NOMO-1 treated with DMSO at 0.1 percent for 48 hours (cell line): ENCODE measurements around the gene EGFR.
A peak's percentile ranks its signal among the peaks of the same experiment; 100 is the strongest.

Experiments
- DNase-seq: peaks from one replicate; lab custom pipeline; 2025; ENCODE audit not compliant: unreplicated experiment; lab: John Stamatoyannopoulos, UW

The EGFR gene

DNA sequence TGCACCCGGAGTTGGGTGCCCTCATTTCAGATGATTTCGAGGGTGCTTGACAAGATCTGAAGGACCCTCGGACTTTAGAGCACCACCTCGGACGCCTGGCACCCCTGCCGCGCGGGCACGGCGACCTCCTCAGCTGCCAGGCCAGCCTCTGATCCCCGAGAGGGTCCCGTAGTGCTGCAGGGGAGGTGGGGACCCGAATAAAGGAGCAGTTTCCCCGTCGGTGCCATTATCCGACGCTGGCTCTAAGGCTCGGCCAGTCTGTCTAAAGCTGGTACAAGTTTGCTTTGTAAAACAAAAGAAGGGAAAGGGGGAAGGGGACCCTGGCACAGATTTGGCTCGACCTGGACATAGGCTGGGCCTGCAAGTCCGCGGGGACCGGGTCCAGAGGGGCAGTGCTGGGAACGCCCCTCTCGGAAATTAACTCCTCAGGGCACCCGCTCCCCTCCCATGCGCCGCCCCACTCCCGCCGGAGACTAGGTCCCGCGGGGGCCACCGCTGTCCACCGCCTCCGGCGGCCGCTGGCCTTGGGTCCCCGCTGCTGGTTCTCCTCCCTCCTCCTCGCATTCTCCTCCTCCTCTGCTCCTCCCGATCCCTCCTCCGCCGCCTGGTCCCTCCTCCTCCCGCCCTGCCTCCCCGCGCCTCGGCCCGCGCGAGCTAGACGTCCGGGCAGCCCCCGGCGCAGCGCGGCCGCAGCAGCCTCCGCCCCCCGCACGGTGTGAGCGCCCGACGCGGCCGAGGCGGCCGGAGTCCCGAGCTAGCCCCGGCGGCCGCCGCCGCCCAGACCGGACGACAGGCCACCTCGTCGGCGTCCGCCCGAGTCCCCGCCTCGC, at the start of gene EGFR:
Gene EGFR, plus strand, starts transcription at position 657 of the 830 bp plus-strand sequence. CDS start 261 bp downstream, outside the sequence.
- no peak for DNase-seq

DNA sequence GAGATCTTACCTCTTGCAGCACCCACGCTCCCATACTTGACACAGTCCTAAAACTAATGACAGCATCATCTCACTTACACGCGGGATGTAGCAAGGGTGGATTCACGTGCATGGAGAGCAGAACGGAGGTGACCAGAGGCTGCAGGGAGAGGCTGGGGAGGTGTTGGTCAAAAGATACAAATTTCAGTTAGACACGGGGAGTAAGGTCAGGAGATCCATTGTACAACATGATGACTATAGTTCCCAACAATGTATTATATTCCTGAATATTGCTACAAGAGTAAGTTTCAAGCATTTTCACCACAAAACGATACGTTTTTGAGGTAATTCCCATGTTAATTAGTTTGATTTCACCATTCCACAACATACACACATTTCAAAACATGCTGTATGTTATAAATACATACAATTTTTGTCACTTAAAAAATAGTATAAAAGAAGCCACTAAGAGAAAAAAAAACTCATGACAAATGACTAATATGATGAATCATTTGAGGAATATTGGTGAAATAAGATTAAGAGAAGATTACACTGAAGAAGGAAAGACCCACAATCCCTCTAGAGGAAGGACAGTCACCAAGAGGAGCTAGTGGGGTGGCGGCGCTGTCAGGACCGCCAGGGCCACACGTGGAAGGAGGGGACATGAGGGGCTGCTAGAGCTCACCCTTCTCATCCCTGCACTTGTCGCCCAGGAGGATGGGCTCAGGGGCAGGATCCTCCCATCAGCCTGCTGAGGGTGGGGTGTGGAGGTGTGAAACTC, 49.4 kb upstream of the EGFR start:
- no peak for DNase-seq

DNA sequence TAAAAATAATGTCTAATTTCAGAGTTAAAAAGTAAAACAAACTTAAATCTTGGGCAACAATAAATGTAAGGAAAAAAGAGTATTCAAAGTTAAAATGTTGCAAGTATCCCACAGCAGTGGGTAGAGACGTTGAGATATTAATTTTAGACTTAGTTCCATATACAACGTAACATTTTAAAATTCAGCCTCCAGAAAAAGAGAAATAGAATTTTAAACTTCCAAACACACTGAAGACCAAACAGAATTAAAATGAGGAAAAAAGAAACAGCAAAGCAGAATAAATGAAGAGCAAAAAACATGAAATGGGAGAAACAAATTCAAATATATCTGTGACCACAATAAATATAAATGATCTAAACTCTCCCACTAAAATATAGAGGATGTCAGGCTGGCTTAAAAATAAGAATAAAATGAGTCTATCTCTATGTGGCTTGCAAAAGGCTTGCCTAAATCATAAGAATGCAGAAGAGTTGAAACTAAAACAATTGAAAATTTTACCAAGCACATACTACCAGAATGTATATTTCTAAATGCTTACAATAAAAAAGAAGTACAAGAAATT, 46.0 kb upstream of the EGFR start:
- DNase-seq = no peak

DNA sequence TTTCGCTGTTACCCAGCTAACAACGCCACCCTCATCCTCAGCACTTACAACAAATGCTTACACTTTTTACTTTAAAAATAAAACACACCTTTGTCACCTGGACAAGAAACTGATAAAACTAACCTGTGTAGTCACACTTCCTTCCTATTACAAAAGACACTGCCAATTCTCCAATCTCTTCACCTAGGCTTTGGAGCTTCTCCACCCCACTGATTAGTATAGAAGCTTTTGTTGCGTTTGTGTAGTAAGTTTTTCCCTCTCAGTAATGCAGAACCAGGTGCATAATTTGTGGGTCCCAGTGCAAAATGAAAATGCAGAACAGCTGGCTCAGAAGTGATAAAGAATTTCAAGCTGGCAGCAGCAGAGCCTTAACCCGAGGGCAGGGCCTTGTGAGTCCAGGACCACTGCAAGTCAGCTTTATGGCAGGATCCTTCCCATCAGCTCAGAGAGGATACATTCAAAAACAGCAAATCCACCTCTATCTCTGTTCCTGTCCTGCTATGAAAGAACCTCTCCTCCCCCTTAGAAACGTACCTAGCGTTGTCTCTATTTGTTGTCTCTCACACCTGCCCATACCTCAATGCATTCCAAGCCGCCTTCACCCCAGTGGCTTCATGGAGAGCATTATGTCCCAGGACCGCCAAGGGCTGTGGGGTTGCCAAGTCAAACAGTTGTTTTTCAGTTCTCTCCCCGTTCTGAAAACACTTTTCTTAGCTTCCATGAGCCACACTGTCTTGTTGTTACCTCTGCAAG, 40.3 kb upstream of the EGFR start:
- no peak for DNase-seq

DNA sequence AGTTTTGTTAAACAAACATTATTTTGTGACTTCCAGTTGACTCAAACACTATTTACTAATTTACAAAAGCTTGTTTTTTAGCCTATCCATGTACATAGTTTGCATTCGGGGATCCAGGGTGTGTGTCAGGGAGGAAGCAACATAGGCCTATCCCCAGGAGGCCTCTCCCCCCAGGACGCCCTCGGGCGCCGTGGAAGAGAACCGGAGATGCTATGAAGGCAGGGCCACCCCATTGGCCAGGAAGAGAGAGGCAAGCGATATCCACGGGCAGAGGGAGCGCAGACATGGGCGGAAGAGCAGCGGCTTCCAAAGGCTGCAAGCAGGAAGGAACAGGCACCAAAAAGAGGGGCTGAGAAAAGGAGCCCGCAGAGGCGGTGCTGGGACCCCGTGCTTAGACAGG, 38.3 kb upstream of the EGFR start:
- DNase-seq = no peak

DNA sequence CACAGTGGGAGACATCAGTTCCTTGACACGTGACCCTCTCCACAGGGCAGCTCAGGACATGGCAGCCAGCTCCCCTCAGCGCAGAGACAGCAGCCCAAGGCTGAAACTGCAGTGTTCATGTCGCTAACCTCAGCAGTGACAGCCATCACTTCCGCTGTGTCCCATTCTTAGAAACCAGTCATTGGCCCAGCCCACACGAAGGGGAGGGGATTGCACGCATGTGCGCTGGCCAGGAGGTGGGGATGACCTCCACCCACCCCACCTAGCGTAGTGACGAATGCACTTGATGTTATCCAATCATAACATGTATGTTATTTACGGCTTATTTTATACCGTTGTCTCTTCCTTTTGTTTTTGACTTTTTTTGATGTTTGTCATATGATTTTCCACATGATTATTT, 36.9 kb upstream of the EGFR start:
- no peak for DNase-seq

DNA sequence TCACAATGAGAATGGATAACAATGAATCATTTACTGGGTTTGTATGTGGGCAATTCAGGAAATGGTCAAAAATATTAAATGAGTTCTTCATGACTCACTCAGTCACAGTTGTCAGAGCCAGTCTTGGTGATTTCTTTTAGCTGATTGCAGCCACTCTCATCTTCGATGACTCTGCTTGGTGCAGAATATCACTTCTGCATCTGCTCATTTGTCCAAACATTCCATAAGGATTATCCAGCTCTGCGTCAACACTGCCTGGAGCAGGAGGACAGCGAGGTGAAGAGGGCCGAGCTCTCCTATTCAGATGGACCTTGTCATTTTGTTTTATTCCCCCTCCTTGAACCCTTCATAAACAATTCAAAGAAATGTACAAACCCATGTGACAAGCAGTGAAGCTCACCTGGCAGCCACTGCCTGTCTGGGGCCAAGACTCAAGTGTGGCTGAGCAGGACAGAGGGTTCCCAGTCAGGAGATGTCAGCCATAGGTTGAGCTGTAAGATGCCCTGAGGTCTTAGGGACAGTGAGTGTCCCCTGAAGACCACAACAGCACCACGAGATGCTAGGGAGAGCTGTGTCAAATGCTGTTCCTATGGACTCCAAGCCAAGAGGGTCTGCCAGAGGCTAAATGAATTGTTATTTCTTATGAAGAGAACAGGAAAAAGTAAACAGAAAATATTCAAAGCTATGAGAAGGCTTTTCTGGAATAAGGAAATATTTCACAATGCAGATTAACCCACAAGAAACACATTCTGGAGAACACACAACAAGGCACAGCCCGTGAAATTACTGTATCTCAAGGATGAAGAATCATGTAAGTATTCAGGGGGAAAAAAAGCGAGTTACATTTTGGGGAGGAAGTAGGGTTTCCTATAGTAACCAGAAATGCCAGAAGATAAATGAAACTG, 33.1 kb upstream of the EGFR start:
- DNase-seq = no peak

DNA sequence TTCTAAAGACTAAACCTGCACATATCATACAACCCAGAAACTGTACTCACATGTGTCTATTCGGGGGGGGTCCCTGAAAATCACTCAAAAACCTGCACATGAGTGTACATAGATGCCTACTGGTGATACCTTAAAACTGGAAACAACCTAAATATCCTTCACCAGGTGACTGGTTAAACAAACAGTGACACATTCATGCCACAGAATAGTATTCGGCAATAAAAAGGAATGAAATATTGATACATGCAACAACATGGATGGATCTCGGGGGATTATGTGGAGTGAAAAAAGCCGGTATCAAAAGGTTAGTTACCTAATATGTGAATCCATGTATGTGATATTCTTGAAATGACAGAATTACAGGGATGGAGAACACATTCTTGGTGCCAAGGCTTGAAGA, 32.1 kb upstream of the EGFR start:
- no peak for DNase-seq

DNA sequence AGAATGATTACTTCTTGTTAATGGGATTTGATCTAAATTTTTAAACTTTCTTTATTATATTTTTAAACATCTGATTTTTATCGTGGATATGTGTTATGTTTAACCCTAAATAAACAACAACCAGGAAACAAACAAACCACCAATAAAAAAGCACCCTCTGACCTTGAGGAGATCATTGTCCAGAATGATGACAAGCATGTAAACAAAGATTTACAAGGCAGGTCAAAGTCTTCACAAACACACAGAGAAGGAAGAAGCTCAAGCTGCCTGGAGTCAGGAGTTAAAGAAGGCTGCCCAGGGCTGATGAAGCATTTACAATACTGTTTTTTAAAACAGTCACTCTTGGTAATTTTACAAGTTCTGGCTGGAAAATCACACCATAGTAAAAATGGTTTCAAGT, 31.0 kb upstream of the EGFR start:
- no peak for DNase-seq

DNA sequence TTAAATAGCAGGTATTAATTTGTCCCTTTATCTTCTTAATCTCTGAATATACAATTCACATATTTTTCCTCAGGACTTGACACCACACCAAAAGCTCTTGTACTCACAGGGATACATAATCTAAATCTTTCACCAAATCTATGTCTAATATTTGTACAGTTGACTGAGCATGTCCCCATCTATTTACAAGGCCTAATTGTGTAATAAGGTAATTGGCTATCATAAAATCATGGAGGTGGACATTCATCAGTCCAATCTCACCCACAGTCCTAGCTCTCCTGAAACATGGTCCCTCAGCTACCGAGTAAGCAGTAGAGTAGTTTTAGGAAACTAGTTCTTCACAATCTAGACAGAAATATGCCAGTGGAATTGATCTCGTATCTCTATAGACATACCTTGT, 30.3 kb upstream of the EGFR start:
- no peak for DNase-seq

DNA sequence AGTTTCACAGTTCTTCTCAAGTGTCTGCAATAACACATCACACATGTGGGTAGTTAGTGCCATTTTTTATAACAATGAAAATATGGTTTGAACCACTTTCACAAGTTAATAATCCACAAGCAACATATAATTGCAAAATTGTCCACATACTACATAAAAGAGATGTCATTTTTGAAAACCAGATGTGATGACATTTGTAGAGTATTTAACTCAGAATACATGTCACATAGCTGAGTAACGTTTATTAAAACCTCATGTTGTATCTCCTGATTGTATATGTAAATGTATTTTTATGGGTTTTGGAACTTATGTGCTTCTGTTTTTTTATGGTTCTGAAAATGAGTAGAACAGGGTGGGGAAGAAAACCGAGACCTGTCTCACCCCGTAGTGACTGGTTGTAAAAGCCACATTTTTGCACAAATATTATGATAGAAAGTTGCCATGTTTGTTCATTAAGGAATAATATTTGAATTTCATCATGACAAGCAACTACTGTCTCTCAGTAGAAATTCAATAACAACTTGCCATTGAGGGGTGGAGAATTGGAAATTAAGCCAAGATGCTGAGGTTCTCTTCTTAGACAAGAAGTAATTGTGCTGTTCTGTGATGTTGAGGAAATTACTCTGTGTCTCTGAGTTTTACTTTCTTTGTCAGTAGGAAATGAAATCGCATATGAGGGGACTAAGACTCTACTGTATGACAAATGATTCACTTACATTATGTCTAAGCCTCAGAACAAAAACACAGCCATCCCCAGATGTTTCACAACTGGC, 29.2 kb upstream of the EGFR start:
- no peak for DNase-seq

DNA sequence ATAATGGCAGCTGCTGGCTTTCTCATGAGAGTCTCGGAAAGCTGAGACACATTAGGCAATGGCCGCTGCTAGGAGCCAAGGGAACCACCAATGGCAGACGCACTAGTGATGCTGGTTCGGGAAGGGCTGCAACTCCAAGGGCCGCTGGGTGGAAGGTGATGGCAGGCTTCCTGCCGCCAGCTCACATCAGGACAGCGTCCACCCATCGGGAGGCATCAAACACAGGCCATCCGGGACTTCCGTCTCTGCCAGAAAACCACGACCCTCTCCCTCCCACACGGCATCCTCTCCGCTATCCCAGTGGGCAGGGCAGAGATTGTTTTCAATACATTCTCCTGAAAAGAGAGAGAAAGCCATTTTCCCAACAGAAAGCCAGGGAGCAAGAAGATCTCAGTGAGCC, 27.5 kb upstream of the EGFR start:
- DNase-seq = no peak

DNA sequence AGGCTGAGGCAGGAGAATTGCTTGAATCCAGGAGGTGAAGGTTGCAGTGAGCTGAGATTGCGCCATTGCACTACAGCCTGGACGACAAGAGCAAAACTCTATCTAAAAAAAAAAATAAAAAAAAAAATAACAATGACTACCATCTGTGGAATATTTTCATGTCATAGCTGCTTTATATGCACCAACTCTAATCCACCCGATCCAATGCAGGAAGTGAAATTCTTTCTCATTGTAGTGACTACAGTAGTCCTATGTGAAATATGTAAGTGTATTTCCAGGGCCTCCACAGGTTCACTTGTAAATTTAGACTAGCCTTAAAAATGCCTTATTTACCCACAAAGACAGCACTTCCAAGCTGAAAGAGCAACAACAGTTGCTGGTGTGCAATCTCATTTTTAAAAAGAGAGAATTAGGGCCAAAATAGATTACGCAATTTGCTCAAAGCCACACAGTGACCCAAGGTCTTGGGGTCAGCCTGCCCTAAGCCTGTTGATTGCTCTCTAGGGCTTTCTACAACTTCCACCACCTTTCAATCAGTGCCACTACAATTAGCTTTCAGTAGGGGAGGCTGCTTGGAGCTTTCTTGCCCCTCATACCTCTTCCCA, 25.8 kb upstream of the EGFR start:
- DNase-seq = no peak

DNA sequence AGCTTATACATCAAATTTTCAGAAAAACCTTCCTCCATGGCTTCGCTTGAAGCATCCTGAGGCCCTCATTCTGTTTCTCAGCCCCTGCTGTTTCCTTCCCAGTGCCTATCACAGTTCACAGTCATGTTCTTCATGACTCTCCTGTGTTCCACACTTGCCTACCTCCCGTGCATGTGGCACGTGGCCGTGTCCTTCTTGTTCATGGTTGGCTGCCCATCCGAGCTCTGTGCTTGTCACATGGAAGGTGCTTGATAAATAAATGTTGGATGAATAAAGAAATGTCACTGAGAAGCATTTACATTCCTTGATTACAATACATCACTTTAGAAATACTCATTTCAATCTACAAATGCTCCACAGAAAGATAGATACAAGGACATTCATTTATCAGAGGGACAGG, 23.7 kb upstream of the EGFR start:
- DNase-seq = no peak

DNA sequence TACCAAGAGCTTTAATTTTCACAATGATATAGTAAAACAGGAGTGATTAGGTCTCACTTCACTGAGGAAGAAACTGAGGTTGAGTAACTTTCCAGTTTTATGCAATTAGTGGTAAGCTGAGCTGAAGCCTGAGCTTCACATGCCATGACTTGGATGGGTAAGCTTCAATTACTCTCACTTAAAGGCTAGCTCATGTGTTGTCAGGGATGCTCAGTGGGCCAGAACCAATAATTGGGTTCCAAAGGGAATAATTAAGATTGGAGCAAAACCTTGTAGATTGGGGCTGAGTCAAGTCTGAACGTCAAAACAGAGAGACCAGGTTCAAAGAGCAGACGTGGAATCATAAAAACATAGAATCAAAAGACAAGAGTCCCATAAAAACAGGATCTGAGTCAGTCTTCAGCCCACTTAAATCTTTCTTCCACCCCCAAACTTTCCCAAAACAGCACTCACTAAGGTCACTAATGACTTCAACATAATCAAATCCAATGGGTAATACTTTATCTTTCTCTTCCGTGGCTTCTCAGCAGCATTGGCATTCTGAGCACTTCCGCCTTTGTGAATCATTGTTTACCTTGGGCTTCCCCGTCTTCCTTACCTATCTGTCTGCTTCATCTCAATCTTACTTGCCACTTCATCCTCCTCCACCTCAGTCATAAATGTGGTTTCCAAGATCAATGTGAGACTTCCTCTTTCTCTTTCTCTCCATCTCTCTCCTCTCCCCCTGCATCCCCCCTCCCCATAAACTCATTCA, 23.0 kb upstream of the EGFR start:
- peak; percentile 6 for DNase-seq

DNA sequence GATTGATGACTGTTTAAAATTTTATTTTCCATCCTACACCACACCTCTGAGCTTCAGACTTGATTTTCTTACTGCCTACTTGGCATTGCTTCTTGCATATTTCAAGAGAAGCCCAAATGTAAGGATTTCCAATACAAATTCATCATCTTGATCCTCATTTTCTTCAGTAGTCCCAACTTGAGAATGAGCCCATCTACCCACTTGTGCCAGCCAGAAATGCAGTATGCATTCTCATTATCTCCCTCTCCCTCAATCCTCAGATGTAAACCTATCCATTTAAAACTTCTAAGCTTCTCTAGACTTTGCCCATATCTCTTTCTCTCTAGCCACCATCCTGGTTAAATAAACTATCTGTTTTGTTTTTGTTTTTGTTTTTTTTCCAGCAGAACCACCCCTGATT, 22.4 kb upstream of the EGFR start:
- no peak for DNase-seq

DNA sequence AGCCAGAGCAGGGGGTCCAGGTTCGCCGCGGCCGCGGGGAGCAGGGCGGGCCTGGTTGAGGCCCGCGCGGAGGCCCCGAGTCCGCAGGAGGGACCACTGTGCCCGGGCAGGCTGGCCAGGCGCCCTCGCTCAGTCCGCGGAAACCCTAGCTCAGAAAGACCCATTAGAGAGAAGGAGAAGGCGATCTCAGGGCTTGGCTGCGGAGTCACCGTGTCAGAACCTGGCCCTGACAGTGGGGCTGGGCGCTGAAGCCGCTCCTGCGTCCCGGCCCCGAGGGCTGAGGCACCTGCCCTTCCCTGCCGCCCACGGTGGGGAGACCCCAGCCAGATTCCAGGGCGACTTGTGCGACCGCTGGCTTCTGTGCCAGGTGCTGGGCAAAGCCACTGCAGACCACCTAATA, 14.2 kb upstream of the EGFR start:
- no peak for DNase-seq

DNA sequence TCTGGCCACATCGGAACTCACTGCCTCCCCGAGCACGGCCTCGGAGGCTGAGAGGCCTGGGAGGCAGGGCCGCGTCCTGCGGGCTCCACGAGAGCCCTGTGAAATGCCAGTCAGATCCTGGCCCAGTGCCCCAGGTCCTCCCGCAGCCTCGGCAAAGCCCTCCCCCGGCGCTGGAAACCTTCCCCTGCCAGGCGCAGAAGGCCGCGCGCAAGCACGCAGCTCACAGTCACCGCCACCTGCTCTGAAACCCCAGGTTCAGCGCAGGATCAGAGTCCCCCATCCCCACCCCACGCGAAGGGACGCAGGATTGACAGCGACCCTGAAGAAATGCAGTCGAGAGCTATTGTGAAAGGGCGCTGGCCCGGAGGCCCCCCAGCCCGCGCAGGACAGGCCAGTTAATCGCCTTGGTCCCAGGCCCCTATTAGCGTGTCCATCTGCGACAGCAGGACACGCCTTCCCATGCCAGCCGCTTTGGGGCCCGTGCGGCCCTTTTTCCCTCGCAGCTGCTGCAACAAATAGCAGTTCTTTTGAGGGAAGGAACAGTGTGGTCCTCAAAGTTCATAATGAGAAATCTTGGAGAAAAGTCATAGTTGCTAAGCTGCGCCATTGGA, 13.5 kb upstream of the EGFR start:
- no peak for DNase-seq
